PFSK-1 (cell line): ENCODE results near the gene MYO5C.

Experiments
- FOXP2 ChIP-seq: optimal IDR thresholded peaks from 2 replicates; pipeline ENCODE3; 2011; ENCODE audit warnings: borderline replicate concordance, control low read depth, inconsistent platforms; ENCODE audit not compliant: insufficient read depth; ENCODE audit errors: extremely low read length, extremely low read depth
- POLR2AphosphoS5 ChIP-seq: IDR thresholded peaks from 2 replicates; pipeline ENCODE4 v1.6.1; 2012; ENCODE audit warnings: low read depth, mild to moderate bottlenecking, control low read depth, low read length, moderate library complexity
- REST ChIP-seq, 2 experiments: IDR thresholded peaks; 2 replicates each; pipeline versions ENCODE4 v1.6.1 to v1.8.0; 2011 to 2012; ENCODE audit warnings: low read depth in 2 of 2, low read length in 2 of 2, control low read depth in 1 of 2, inconsistent platforms in 1 of 2, mild to moderate bottlenecking in 1 of 2, moderate library complexity in 1 of 2; ENCODE audit not compliant: insufficient read depth in 1 of 2
- SIN3A ChIP-seq: IDR thresholded peaks from 2 replicates; pipeline ENCODE4 v1.6.1; 2012; ENCODE audit warnings: mild to moderate bottlenecking, low read length, moderate library complexity, borderline replicate concordance; ENCODE audit not compliant: insufficient read depth
- TAF1 ChIP-seq: IDR thresholded peaks from 2 replicates; pipeline ENCODE4 v1.6.1; 2012; ENCODE audit warnings: low read length, control low read depth, borderline replicate concordance; ENCODE audit not compliant: insufficient read depth

The MYO5C gene

GRCh38 chr15:52162876-52163275 is 132.7 kb downstream of the MYO5C start:
- TF ChIP-seq POLR2AphosphoS5: no peak
- no peak for TF ChIP-seq REST (IDR thresholded peaks at IDR 0.05; ENCODE audit: insufficient read depth in 1 of 2, low read depth in 2 of 2, low read length in 2 of 2)
- TF ChIP-seq SIN3A: no peak
- no peak for TF ChIP-seq FOXP2
- no peak for TF ChIP-seq TAF1

GRCh38 chr15:52162260-52162659 is 133.3 kb downstream of the MYO5C start:
- TF ChIP-seq SIN3A (no peak), POLR2AphosphoS5 (no peak), REST (IDR thresholded peaks at IDR 0.05; ENCODE audit: insufficient read depth in 1 of 2, low read depth in 2 of 2, low read length in 2 of 2) (no peak), FOXP2 (no peak), TAF1 (no peak)

- TF ChIP-seq TAF1: no peak
- TF ChIP-seq POLR2AphosphoS5: no peak
- TF ChIP-seq REST (IDR thresholded peaks at IDR 0.05; ENCODE audit: insufficient read depth in 1 of 2, low read depth in 2 of 2, low read length in 2 of 2): no peak
- no peak for TF ChIP-seq FOXP2
- TF ChIP-seq SIN3A: no peak
These were observed 134.1 kb downstream of the MYO5C start for GRCh38 chr15:52161406-52161966.

GRCh38 chr15:52159645-52160044 is 136.0 kb downstream of the MYO5C start:
- TF ChIP-seq SIN3A (no peak), POLR2AphosphoS5 (no peak), REST (IDR thresholded peaks at IDR 0.05; ENCODE audit: insufficient read depth in 1 of 2, low read depth in 2 of 2, low read length in 2 of 2) (no peak), FOXP2 (no peak), TAF1 (no peak)
